Lung (tissue), 12 donors: ENCODE results near the gene NEK7. TPM values are rescaled to one million over a fixed set of nuclear protein-coding genes. Genes with fewer than 3 reads are reported as not detected.
A peak's percentile ranks its signal among the peaks of the same experiment; 100 is the strongest.

Experiments used
- ATAC-seq: fragments of 200-7000 bp; cut with Tn5 transposase; one replicate; pipeline ENCODE4 v1.9.1; 2020; ENCODE audit warnings: moderate number of reproducible peaks; ENCODE audit not compliant: insufficient read depth, low FRiP score
- DNase-seq, 3 donors: peaks; one replicate each; pipeline ENCODE4 v3.0.0-alpha.2; 2013 to 2017
- H3K27ac ChIP-seq, 2 donors: one replicate each; pipeline ENCODE4 v1.5.1; 2013; ENCODE audit warnings: mild to moderate bottlenecking in 2 of 2, moderate library complexity in 2 of 2, control low read depth in 1 of 2, inconsistent platforms in 1 of 2, low read depth in 1 of 2, low read length in 1 of 2
- H3K27me3 ChIP-seq, 3 donors: one replicate each; pipeline ENCODE4 v1.5.1; 2013; ENCODE audit warnings: low read length in 2 of 3; ENCODE audit not compliant: control insufficient read depth in 3 of 3, insufficient read depth in 3 of 3
- H3K36me3 ChIP-seq, 4 donors: one replicate each; pipeline ENCODE4 v1.5.1; 2013; ENCODE audit warnings: low read length in 4 of 4, mild to moderate bottlenecking in 1 of 4, moderate library complexity in 1 of 4; ENCODE audit not compliant: control insufficient read depth in 4 of 4, insufficient read depth in 4 of 4
- H3K4me1 ChIP-seq, 5 donors: one replicate each; pipeline ENCODE4 v1.5.1; 2013; ENCODE audit warnings: low read length in 5 of 5, mild to moderate bottlenecking in 2 of 5, moderate library complexity in 1 of 5; ENCODE audit not compliant: control insufficient read depth in 5 of 5, insufficient read depth in 5 of 5
- H3K4me3 ChIP-seq: one replicate; pipeline ENCODE4 v1.5.1; 2013; ENCODE audit warnings: mild to moderate bottlenecking, control low read depth, moderate library complexity
- H3K9ac ChIP-seq, 2 donors: one replicate each; pipeline ENCODE4 v1.5.1; 2013; ENCODE audit warnings: low read length in 2 of 2, control low read depth in 1 of 2; ENCODE audit not compliant: insufficient read depth in 1 of 2
- H3K9me3 ChIP-seq, 4 donors: one replicate each; pipeline ENCODE4 v1.5.1; 2013; ENCODE audit warnings: low read length in 3 of 4, mild to moderate bottlenecking in 1 of 4, moderate library complexity in 1 of 4; ENCODE audit not compliant: control insufficient read depth in 4 of 4, insufficient read depth in 3 of 4
- CTCF ChIP-seq: IDR thresholded peaks from 2 replicates; pipeline ENCODE4 v1.5.1; 2012; ENCODE audit warnings: mild to moderate bottlenecking; ENCODE audit errors: control extremely low read depth, extremely low read depth
- WGBS, 2 donors: extraction: QIAGEN DNeasy Blood & Tissue Kit; methylation state at CpG; one replicate each; pipeline ENCODE4 v1.1.7; 2013; 5-methylcytosine and 5-hydroxymethylcytosine counted together
- polyA plus RNA-seq, 2 donors: library from polyadenylated mRNA; stranded (reverse); fragments of 200-250 nt; gene quantifications; one replicate each; pipeline ENCODE4 v1.2.1, GENCODE V29; 2013
- total RNA-seq, 2 donors: library from RNA; depleted of rRNA in 1 of 2; stranded (reverse); fragments of >200 nt in 1 of 2; gene quantifications; one replicate each; pipeline ENCODE4 v1.2.1, GENCODE V29; 2014 to 2021
- donor health status: control.
- donor health status: control.
- donor health status: Bipolar disorder and iron deficiency.
- donor health status: healthy.
- donor health status: DM: yes; HTN: yes; CAD: no.

NEK7 gene
- total and polyA plus RNA-seq, 4 donors, result 23.9 to 132 (median 64.2) TPM

GRCh38 chr1:198359024-198359653, 202.3 kb downstream of the NEK7 start:
- no peaks in the 10 kb centered on the region for H3K4me1 ChIP-seq
- DNase-seq (peak in 1 of 3 donors; percentile 13), ATAC-seq (no peak)
- TF ChIP-seq CTCF, result peak; percentile 11
- H3K9me3 ChIP-seq, result no peaks in the 10 kb centered on the region
- no peak overlapping the region for H3K9ac ChIP-seq
- H3K36me3 ChIP-seq, result no peaks in the 10 kb centered on the region
- H3K27ac ChIP-seq, result no peak overlapping the region
- no peaks in the 10 kb centered on the region for H3K27me3 ChIP-seq
- no peak overlapping the region for H3K4me3 ChIP-seq
- WGBS, 2 donors, result 62 to 71% methylated on average over 6 of the region's 6 CpGs

GRCh38 chr1:198360208-198360729, 203.5 kb downstream of the NEK7 start:
- no peaks in the 10 kb centered on the region for H3K9me3 ChIP-seq
- no peaks in the 10 kb centered on the region for H3K36me3 ChIP-seq
- H3K27ac ChIP-seq, result no peak overlapping the region
- ATAC-seq (no peak), DNase-seq (no peak)
- no peak for TF ChIP-seq CTCF
- no peak overlapping the region for H3K4me3 ChIP-seq
- no peaks in the 10 kb centered on the region for H3K27me3 ChIP-seq
- H3K9ac ChIP-seq, result no peak overlapping the region
- WGBS, 2 donors, result 93% methylated on average over 4 of the region's 4 CpGs
- H3K4me1 ChIP-seq, result peaks cover 0 to 6% (median 0%) of the 10 kb centered on the region in 5 donors

GRCh38 chr1:198361237-198361767, 204.5 kb downstream of the NEK7 start:
- no peak overlapping the region for H3K9ac ChIP-seq
- H3K4me3 ChIP-seq, result no peak overlapping the region
- 72 to 81% methylated on average over 3 of the region's 3 CpGs for WGBS, 2 donors
- H3K9me3 ChIP-seq, result no peaks in the 10 kb centered on the region
- H3K27ac ChIP-seq, result no peak overlapping the region
- ATAC-seq (no peak), DNase-seq (peak in 1 of 3 donors; percentile 13)
- TF ChIP-seq CTCF, result no peak
- no peaks in the 10 kb centered on the region for H3K27me3 ChIP-seq
- H3K36me3 ChIP-seq, result no peaks in the 10 kb centered on the region
- peaks cover 0 to 11% (median 0%) of the 10 kb centered on the region in 5 donors for H3K4me1 ChIP-seq
